HCT116 (cell line): ENCODE data around the gene RAPGEF6. TPM values are rescaled to one million over a fixed set of nuclear protein-coding genes. Genes with fewer than 3 reads are reported as not detected.

ENCODE experiments used
- ATAC-seq: fragments of 200-7000 bp; cut with Tn5 transposase; 2 replicates; pipeline ENCODE4 v1.9.1; 2020; ENCODE audit warnings: mild to moderate bottlenecking, moderate library complexity
- BruUV-seq: library from RNA; stranded (reverse); fragments of 400-500 nt; replicated peaks from 2 replicates; lab custom pipeline; 2021; lab: Mats Ljungman, UMichigan
- CTCF ChIA-PET: fragments of 300-600 bp; sonication (Branson Sonifier 250); formaldehyde crosslinking; loops from one replicate; lab custom pipeline; 2021; ENCODE audit warnings: antibody characterized with exemption; lab: Charles Lee
- POLR2A ChIA-PET: fragments of 300-600, 350-600 bp; sonication (Branson Sonifier 250); formaldehyde crosslinking; loops from one replicate; lab custom pipeline; 2021; ENCODE audit warnings: antibody characterized with exemption; lab: Charles Lee
- RAD21 ChIA-PET, 2 experiments: fragments of 300-600 bp; sonication (Branson Sonifier 250); formaldehyde crosslinking; loops; one replicate each; lab custom pipeline; 2023; ENCODE audit warnings: low total read pairs in 2 of 2; ENCODE audit not compliant: uncharacterized antibody in 2 of 2, unreplicated experiment in 2 of 2, low non-redundant PET in 1 of 2; lab: Charles Lee
- DNase-seq: peaks from one replicate; pipeline ENCODE4 v3.0.0-alpha.2; 2010; ENCODE audit warnings: low read depth, low spot score
- H2AFZ ChIP-seq: fragments of 200-600 bp; shearing (Covaris generic), sonication (generic); 2 replicates; pipeline ENCODE4 v1.6.1; 2017; ENCODE audit warnings: low read depth, mixed run types, mixed read lengths, antibody characterized with exemption, low read length; ENCODE audit not compliant: poor library complexity, severe bottlenecking
- H3K27ac ChIP-seq: 2 replicates; pipeline ENCODE4 v1.5.1; 2012; ENCODE audit warnings: low read depth, low read length
- H3K27me3 ChIP-seq: fragments of 200-600 bp; sonication (generic); 2 replicates; pipeline ENCODE4 v1.6.1; 2016; ENCODE audit warnings: mixed run types, low read length, mixed read lengths; ENCODE audit not compliant: insufficient read depth
- H3K36me3 ChIP-seq, 2 experiments: fragments of 200-500 bp in 1 of 2; fragments of 200-600 bp in 1 of 2; sonication (Bioruptor generic) in 1 of 2; sonication (generic) in 1 of 2; 2 replicates each; pipeline versions ENCODE4 v1.5.1 to v1.6.1; 2014 to 2016; ENCODE audit warnings: low read length in 2 of 2, inconsistent platforms in 1 of 2, mixed read lengths in 1 of 2, mixed run types in 1 of 2; ENCODE audit not compliant: insufficient read depth in 2 of 2, control insufficient read depth in 1 of 2
- H3K4me1 ChIP-seq, 2 experiments: fragments of 200-600 bp in 1 of 2; sonication (generic) in 1 of 2; 2 replicates each; pipeline versions ENCODE4 v1.5.1 to v1.6.1; 2012 to 2017; ENCODE audit warnings: low read length in 2 of 2, inconsistent platforms in 1 of 2, mild to moderate bottlenecking in 1 of 2, mixed read lengths in 1 of 2, mixed run types in 1 of 2, moderate library complexity in 1 of 2; ENCODE audit not compliant: insufficient read depth in 2 of 2, control insufficient read depth in 1 of 2
- H3K4me2 ChIP-seq: fragments of 200-600 bp; sonication (generic); 2 replicates; pipeline ENCODE4 v1.6.1; 2017; ENCODE audit warnings: mixed run types, low read length, mixed read lengths
- H3K4me3 ChIP-seq, 2 experiments: fragments of 200-600 bp in 1 of 2; sonication (generic) in 1 of 2; replicated peaks in 1 of 2; 2 replicates each; pipeline ENCODE4 v1.5.1; 2011 to 2016; ENCODE audit warnings: low read length in 2 of 2, control low read depth in 1 of 2, low read depth in 1 of 2, mild to moderate bottlenecking in 1 of 2, mixed read lengths in 1 of 2, mixed run types in 1 of 2
- H3K79me2 ChIP-seq: fragments of 200-600 bp; sonication (generic); 2 replicates; pipeline ENCODE4 v1.6.1; 2017; ENCODE audit warnings: mild to moderate bottlenecking, mixed run types, low read length, moderate library complexity, mixed read lengths; ENCODE audit not compliant: insufficient read depth
- H3K9ac ChIP-seq: fragments of 200-600 bp; sonication (generic); 2 replicates; pipeline ENCODE4 v1.6.1; 2016; ENCODE audit warnings: low read length, mixed read lengths
- H3K9me2 ChIP-seq: fragments of 200-600 bp; sonication (generic), shearing (Covaris generic); 2 replicates; pipeline ENCODE4 v1.6.1; 2017; ENCODE audit warnings: mixed run types, mild to moderate bottlenecking, moderate library complexity; ENCODE audit not compliant: insufficient read depth
- H3K9me3 ChIP-seq, 2 experiments: fragments of 200-500 bp in 1 of 2; fragments of 200-600 bp in 1 of 2; sonication (Bioruptor generic) in 1 of 2; sonication (generic) in 1 of 2; 2 replicates each; pipeline ENCODE4 v1.6.1; 2014 to 2017; ENCODE audit warnings: low read length in 2 of 2, mixed read lengths in 2 of 2, inconsistent platforms in 1 of 2, low read depth in 1 of 2, mild to moderate bottlenecking in 1 of 2, mixed run types in 1 of 2, moderate library complexity in 1 of 2; ENCODE audit not compliant: control insufficient read depth in 1 of 2, insufficient read depth in 1 of 2
- H4K20me1 ChIP-seq: fragments of 200-600 bp; sonication (generic), shearing (Covaris generic); 2 replicates; pipeline ENCODE4 v1.6.1; 2017; ENCODE audit warnings: mixed run types, mild to moderate bottlenecking, moderate library complexity; ENCODE audit not compliant: insufficient read depth
- CBX3 ChIP-seq: IDR thresholded peaks from 2 replicates; pipeline ENCODE4 v1.6.1; 2012; ENCODE audit warnings: low read depth
- EGR1 ChIP-seq: IDR thresholded peaks from 2 replicates; pipeline ENCODE4 v1.6.1; 2012; ENCODE audit warnings: low read depth
- EZH2 ChIP-seq: fragments of 200-600 bp; sonication (generic); IDR thresholded peaks from 2 replicates; pipeline ENCODE4 v1.6.1; 2017; ENCODE audit warnings: antibody characterized with exemption, mixed run types
- RAD21 ChIP-seq: IDR thresholded peaks from 2 replicates; pipeline ENCODE4 v1.6.1; 2012; ENCODE audit warnings: low read depth, mild to moderate bottlenecking
- REST ChIP-seq: IDR thresholded peaks from 2 replicates; pipeline ENCODE4 v1.6.1; 2012; ENCODE audit warnings: low read depth
- SIN3A ChIP-seq: IDR thresholded peaks from 2 replicates; pipeline ENCODE4 v1.6.1; 2012; ENCODE audit warnings: low read depth
- YY1 ChIP-seq: IDR thresholded peaks from 2 replicates; pipeline ENCODE4 v1.6.1; 2011; ENCODE audit warnings: low read length, low read depth, moderate library complexity, mild to moderate bottlenecking; ENCODE audit not compliant: insufficient replicate concordance; ENCODE audit errors: extremely low read depth
- ZFX ChIP-seq: fragments of 450-650 bp; IDR thresholded peaks from 2 replicates; pipeline ENCODE4 v1.6.1; 2017
- ZNF274 ChIP-seq: fragments of 200-500 bp; sonication (Bioruptor generic); IDR thresholded peaks from 2 replicates; pipeline ENCODE4 v1.6.1; 2014; ENCODE audit warnings: mild to moderate bottlenecking, low read depth, low read length, inconsistent platforms
- intact Hi-C: fragments of 100-400 bp; cut with micrococcal nuclease; formaldehyde crosslinking; loops from 2 replicates; pipeline ENCODE4 v1.10.0; 2022
- total RNA-seq: library from RNA; stranded (reverse); gene quantifications from one replicate; pipeline ENCODE4 v1.2.1, GENCODE V29; 2021; ENCODE audit not compliant: unreplicated experiment
- TF ChIP-seq, protein P1 (sequence below): IDR thresholded peaks from 2 replicates; pipeline ENCODE4 v1.6.1; 2012

Gene RAPGEF6
- total RNA-seq, 1 experiment from 2014 or later = 18.4 TPM

DNA sequence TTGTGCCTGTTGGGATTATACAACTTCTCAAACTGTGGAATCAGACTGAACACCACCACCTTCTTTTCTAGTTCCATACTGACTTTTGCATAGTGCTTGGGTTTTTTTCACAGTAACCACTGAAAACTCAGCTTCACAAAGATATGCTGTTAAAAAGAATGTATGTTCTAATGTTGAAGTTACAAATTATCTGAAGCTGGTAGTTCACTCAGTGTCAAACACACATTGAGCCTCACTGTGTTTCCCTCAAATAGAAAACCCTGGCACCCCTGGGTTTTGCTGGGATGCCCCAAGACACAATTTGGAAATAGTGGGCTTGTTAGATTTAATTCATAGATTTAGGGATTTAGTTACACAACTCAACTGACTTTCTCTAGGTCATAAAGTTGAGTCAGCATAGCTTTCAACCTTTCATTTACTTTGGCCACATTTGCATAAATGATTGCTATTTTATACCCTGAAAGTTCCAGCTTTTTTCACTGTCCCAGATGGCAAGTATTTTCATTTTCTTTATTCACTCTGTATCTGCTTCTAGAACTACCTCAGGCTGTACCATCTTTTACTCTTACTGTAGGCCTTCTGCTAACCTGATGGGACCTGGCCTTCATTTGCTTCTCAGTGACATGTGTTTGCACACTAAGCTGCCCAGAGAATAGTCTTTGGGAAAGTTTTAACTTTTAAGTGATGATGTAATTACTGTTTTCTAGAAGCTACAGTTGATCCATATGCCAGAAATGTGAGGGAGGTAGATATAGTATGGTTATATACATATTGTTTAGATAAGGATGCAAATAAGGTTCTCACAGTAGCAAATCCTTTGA lies 256.1 kb downstream of the RAPGEF6 start:
- no peak overlapping the region for H3K9ac ChIP-seq
- H3K27ac ChIP-seq = no peak overlapping the region
- no peaks in the 10 kb centered on the region for H4K20me1 ChIP-seq
- BruUV-seq = no TSS peak
- H3K9me2 ChIP-seq = no peaks in the 10 kb centered on the region
- no peaks in the 10 kb centered on the region for H3K36me3 ChIP-seq
- TF ChIP-seq, protein P1, sequence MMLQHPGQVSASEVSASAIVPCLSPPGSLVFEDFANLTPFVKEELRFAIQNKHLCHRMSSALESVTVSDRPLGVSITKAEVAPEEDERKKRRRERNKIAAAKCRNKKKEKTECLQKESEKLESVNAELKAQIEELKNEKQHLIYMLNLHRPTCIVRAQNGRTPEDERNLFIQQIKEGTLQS = no peak
- no peak for TF ChIP-seq ZNF274
- no peak for TF ChIP-seq REST
- no peak for TF ChIP-seq SIN3A
- TF ChIP-seq EGR1 = no peak
- TF ChIP-seq CBX3 = no peak
- no peak for TF ChIP-seq EZH2
- TF ChIP-seq YY1 = no peak
- no peak for TF ChIP-seq RAD21
- no peak for TF ChIP-seq ZFX
- no peak overlapping the region for H3K4me2 ChIP-seq
- no peak overlapping the region for H2AFZ ChIP-seq
- no peaks in the 10 kb centered on the region for H3K9me3 ChIP-seq
- peaks cover 2 to 9% of the 10 kb centered on the region in 2 experiments; a peak in 2 of 4 replicates for H3K4me1 ChIP-seq
- CTCF ChIA-PET = no interaction called here
- RAD21 ChIA-PET = interaction anchor here in 1 of 2 experiments (0.6 kb wide), 1 partner anchor 115 kb away, joined by 3 read pairs; the partner anchor contains the start of gene CDC42SE2
- ATAC-seq (no peak), DNase-seq (no peak)
- POLR2A ChIA-PET = no interaction called here
- H3K27me3 ChIP-seq = no peaks in the 10 kb centered on the region
- peaks cover 15% of the 10 kb centered on the region for H3K79me2 ChIP-seq
- intact Hi-C loops = no loop called here
- no peak overlapping the region for H3K4me3 ChIP-seq
